GM21381 (cell line): ENCODE data around the gene CHST11.
A peak's percentile ranks its signal among the peaks of the same experiment; 100 is the strongest.

Source experiments
- ATAC-seq: cut with Tn5 transposase; IDR thresholded peaks from one replicate; pipeline ENCODE4 v1.9.1; 2021; ENCODE audit warnings: mild to moderate bottlenecking, moderate library complexity; ENCODE audit not compliant: unreplicated experiment

The CHST11 gene

DNA sequence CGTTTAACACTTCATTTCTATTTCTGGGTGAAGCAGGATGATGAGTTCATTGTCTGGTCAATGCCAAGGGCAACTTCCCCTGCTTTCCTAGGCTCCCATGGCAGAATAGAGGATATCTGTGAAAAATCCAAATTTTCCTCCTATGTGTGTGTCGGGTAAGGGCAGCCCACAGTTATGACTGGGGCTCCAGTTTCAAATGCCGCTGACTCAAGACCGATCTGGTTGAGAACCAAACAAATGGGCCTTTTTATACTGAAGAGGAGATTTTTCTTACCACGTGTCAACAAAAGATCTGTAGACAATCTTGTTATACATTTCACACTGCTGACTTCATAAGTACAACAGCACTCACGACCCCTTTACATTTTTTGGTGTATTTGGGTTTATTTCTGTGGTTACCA lies 120.8 kb downstream of the CHST11 start:
- no peak for ATAC-seq

- ATAC-seq, result no peak
These were observed 121.7 kb downstream of the CHST11 start for GRCh38 chr12:104578453-104578852.

GRCh38 chr12:104579718-104580495 lies 123.2 kb downstream of the CHST11 start:
- ATAC-seq, result no peak

- no peak for ATAC-seq
These were observed 124.3 kb downstream of the CHST11 start for GRCh38 chr12:104581005-104581570.

DNA sequence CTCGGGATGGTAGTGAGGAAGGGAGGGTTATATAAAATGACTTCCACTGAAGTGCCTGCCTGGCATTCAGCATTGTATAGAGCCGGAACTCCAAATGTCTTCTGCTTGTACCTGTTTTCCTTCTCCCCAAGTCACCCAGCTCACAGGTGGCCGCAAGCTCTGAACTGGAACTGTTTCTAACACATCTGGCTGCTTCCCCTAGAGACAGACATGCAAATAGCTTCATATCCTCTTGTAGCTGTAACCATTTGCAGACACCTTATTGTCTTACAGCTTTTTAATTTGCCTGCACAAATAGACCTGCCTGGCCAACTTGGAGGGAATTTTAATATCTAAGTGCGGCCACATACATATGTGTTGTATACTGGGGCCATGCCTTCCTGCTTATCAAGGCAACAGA lies 126.0 kb downstream of the CHST11 start:
- peak; percentile 62 for ATAC-seq

DNA sequence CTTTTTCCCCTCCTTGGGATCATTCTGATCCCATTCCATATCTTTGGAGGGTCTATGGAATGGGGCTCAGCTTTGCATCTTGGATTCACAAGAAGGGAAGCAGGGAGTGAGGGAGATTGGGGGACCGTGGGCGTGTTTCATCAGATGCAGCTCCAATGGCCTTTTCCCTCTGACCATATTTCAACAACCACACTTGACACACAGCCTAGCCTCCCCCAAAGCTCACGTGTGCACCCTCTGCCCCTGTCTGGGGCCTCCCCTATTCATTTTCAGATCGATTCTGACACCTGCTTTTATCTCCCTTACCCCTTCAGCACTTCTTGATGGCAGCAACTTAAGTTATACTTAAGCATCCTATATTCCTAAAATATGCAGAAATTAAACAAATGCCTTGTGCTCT lies 126.6 kb downstream of the CHST11 start:
- peak; percentile 48 for ATAC-seq

DNA sequence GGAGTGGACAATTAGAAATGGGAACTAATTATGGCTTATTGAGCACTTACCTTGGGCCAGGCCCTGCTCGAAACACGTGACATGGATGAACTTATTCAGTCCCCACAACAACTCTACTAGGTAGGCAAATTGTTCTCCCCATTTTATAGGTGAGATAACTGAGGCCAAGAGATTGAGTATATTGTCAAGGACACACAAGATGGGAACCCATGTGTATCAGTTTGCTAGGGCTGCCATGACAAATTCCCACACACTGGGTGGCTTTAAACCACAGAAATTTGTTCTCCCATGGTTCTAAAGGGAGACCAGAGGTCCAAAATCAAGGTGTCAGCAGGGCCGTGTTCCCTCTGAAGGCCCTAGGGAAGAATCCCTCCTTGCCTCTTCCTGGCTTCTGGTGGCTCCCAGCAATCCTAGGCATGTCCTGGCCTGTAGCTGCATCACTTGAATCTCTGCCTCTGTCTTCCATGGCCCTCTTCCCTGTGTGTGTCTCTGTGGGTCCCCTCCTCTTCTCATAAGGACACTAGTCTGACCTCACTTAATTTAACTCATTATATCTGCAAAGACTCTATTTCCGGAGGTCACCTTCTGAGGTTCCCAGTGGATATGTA lies 128.8 kb downstream of the CHST11 start:
- no peak for ATAC-seq

DNA sequence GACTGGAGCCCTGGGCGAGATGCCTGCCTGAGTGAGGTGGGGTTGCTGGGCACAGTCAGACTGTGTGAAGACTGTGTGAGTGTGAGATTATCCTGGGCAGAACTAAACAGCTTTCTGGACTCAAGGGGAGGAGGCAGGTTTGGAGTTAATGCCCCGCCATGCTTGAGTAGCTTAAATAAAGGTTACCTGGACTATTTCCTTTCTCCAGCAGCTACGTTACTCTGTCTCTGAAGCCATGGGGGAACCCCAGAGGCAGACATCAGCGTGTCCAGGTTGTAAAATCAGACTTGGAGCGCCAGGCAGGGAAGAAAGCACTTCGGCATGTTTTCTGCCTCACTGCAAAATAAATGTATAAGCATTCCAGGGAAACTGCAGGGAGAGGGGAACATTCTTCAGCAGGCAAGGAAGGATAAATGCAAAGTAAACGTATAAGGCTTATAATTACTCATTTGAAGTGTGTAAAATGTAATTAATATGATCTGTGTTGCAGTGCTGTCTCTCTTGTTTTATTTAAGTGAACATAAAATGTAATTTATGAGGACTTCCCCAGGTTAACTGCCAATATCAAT lies 129.7 kb downstream of the CHST11 start:
- no peak for ATAC-seq

GRCh38 chr12:104588047-104588920 lies 131.5 kb downstream of the CHST11 start:
- no peak for ATAC-seq

- no peak for ATAC-seq
These were observed 132.3 kb downstream of the CHST11 start for GRCh38 chr12:104588921-104589590.

GRCh38 chr12:104590022-104590421 lies 133.3 kb downstream of the CHST11 start:
- ATAC-seq, result no peak

- ATAC-seq, result no peak
These were observed 134.6 kb downstream of the CHST11 start for GRCh38 chr12:104591257-104591885.

DNA sequence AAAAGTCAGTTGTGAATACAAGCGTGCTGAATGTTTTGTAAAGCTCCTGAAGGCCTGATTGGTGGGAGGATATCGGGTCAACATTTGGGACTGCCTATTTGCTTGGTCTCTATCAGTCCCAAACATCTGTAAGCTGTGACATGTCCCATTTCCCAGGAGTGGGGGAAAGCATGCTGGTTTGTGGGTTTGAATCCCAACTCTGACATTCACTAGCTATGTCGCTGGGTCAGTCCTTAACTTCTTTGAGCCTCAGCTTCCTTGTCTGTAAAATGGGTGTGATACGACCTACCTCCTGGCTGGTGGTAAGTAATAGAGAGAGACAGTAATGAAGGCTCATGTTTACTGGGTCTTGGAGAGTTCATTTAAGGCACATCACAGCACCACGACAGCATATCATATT lies 136.7 kb downstream of the CHST11 start:
- ATAC-seq, result no peak

DNA sequence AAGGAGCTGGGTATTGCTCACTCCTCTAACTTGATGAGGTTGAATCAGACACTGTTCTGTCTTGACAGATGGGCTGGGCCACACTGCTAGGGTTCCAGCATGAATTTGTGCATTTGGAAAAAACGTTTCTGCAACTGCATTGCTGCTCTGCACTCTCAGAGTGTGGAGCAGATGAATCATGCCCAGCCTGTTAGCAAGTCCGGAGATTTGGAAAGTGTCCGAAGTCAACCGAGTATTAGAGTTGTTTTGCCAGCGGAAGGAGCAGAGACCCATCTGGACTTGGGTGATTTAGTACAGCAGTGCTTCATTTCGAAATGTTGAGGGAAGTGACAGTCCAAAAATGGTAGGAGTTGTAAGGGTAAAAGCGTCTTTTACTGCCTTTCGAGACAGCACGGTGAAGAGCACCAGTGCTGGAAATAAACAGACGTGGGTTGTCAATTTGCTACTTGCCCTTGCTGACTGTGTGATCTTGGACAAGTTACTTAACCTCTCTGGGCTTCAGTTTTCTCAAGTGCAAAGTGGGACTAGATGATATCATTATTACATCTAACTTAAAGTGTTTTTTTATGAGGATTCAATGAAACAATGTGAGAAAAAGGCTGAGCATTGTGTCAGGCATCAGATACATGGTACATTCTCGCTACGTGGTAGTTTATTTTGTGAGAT lies 139.5 kb downstream of the CHST11 start:
- no peak for ATAC-seq

- ATAC-seq, result no peak
These were observed 140.4 kb downstream of the CHST11 start for GRCh38 chr12:104596898-104597843.

- ATAC-seq, result no peak
These were observed 141.9 kb downstream of the CHST11 start for GRCh38 chr12:104598342-104599271.
